HCT116 (cell line): ENCODE measurements around the gene RADIL. TPM values are rescaled to one million over a fixed set of nuclear protein-coding genes. Genes with fewer than 3 reads are reported as not detected.

Experiments
- ATAC-seq: fragments of 200-7000 bp; cut with Tn5 transposase; 2 replicates; pipeline ENCODE4 v1.9.1; 2020; ENCODE audit warnings: mild to moderate bottlenecking, moderate library complexity
- BruUV-seq: library from RNA; stranded (reverse); fragments of 400-500 nt; replicated peaks from 2 replicates; lab custom pipeline; 2021; lab: Mats Ljungman, UMichigan
- CTCF ChIA-PET: fragments of 300-600 bp; sonication (Branson Sonifier 250); formaldehyde crosslinking; loops from one replicate; lab custom pipeline; 2021; ENCODE audit warnings: antibody characterized with exemption; lab: Charles Lee
- POLR2A ChIA-PET: fragments of 300-600, 350-600 bp; sonication (Branson Sonifier 250); formaldehyde crosslinking; loops from one replicate; lab custom pipeline; 2021; ENCODE audit warnings: antibody characterized with exemption; lab: Charles Lee
- RAD21 ChIA-PET, 2 experiments: fragments of 300-600 bp; sonication (Branson Sonifier 250); formaldehyde crosslinking; loops; one replicate each; lab custom pipeline; 2023; ENCODE audit warnings: low total read pairs in 2 of 2; ENCODE audit not compliant: uncharacterized antibody in 2 of 2, unreplicated experiment in 2 of 2, low non-redundant PET in 1 of 2; lab: Charles Lee
- DNase-seq: peaks from one replicate; pipeline ENCODE4 v3.0.0-alpha.2; 2010; ENCODE audit warnings: low read depth, low spot score
- H2AFZ ChIP-seq: fragments of 200-600 bp; shearing (Covaris generic), sonication (generic); 2 replicates; pipeline ENCODE4 v1.6.1; 2017; ENCODE audit warnings: low read depth, mixed run types, mixed read lengths, antibody characterized with exemption, low read length; ENCODE audit not compliant: poor library complexity, severe bottlenecking
- H3K27ac ChIP-seq: 2 replicates; pipeline ENCODE4 v1.5.1; 2012; ENCODE audit warnings: low read depth, low read length
- H3K27me3 ChIP-seq: fragments of 200-600 bp; sonication (generic); 2 replicates; pipeline ENCODE4 v1.6.1; 2016; ENCODE audit warnings: mixed run types, low read length, mixed read lengths; ENCODE audit not compliant: insufficient read depth
- H3K36me3 ChIP-seq, 2 experiments: fragments of 200-500 bp in 1 of 2; fragments of 200-600 bp in 1 of 2; sonication (Bioruptor generic) in 1 of 2; sonication (generic) in 1 of 2; 2 replicates each; pipeline versions ENCODE4 v1.5.1 to v1.6.1; 2014 to 2016; ENCODE audit warnings: low read length in 2 of 2, inconsistent platforms in 1 of 2, mixed read lengths in 1 of 2, mixed run types in 1 of 2; ENCODE audit not compliant: insufficient read depth in 2 of 2, control insufficient read depth in 1 of 2
- H3K4me1 ChIP-seq, 2 experiments: fragments of 200-600 bp in 1 of 2; sonication (generic) in 1 of 2; 2 replicates each; pipeline versions ENCODE4 v1.5.1 to v1.6.1; 2012 to 2017; ENCODE audit warnings: low read length in 2 of 2, inconsistent platforms in 1 of 2, mild to moderate bottlenecking in 1 of 2, mixed read lengths in 1 of 2, mixed run types in 1 of 2, moderate library complexity in 1 of 2; ENCODE audit not compliant: insufficient read depth in 2 of 2, control insufficient read depth in 1 of 2
- H3K4me2 ChIP-seq: fragments of 200-600 bp; sonication (generic); 2 replicates; pipeline ENCODE4 v1.6.1; 2017; ENCODE audit warnings: mixed run types, low read length, mixed read lengths
- H3K4me3 ChIP-seq, 2 experiments: fragments of 200-600 bp in 1 of 2; sonication (generic) in 1 of 2; replicated peaks in 1 of 2; 2 replicates each; pipeline ENCODE4 v1.5.1; 2011 to 2016; ENCODE audit warnings: low read length in 2 of 2, control low read depth in 1 of 2, low read depth in 1 of 2, mild to moderate bottlenecking in 1 of 2, mixed read lengths in 1 of 2, mixed run types in 1 of 2
- H3K79me2 ChIP-seq: fragments of 200-600 bp; sonication (generic); 2 replicates; pipeline ENCODE4 v1.6.1; 2017; ENCODE audit warnings: mild to moderate bottlenecking, mixed run types, low read length, moderate library complexity, mixed read lengths; ENCODE audit not compliant: insufficient read depth
- H3K9ac ChIP-seq: fragments of 200-600 bp; sonication (generic); 2 replicates; pipeline ENCODE4 v1.6.1; 2016; ENCODE audit warnings: low read length, mixed read lengths
- H3K9me2 ChIP-seq: fragments of 200-600 bp; sonication (generic), shearing (Covaris generic); 2 replicates; pipeline ENCODE4 v1.6.1; 2017; ENCODE audit warnings: mixed run types, mild to moderate bottlenecking, moderate library complexity; ENCODE audit not compliant: insufficient read depth
- H3K9me3 ChIP-seq, 2 experiments: fragments of 200-500 bp in 1 of 2; fragments of 200-600 bp in 1 of 2; sonication (Bioruptor generic) in 1 of 2; sonication (generic) in 1 of 2; 2 replicates each; pipeline ENCODE4 v1.6.1; 2014 to 2017; ENCODE audit warnings: low read length in 2 of 2, mixed read lengths in 2 of 2, inconsistent platforms in 1 of 2, low read depth in 1 of 2, mild to moderate bottlenecking in 1 of 2, mixed run types in 1 of 2, moderate library complexity in 1 of 2; ENCODE audit not compliant: control insufficient read depth in 1 of 2, insufficient read depth in 1 of 2
- H4K20me1 ChIP-seq: fragments of 200-600 bp; sonication (generic), shearing (Covaris generic); 2 replicates; pipeline ENCODE4 v1.6.1; 2017; ENCODE audit warnings: mixed run types, mild to moderate bottlenecking, moderate library complexity; ENCODE audit not compliant: insufficient read depth
- CBX3 ChIP-seq: IDR thresholded peaks from 2 replicates; pipeline ENCODE4 v1.6.1; 2012; ENCODE audit warnings: low read depth
- CEBPB ChIP-seq: IDR thresholded peaks from 2 replicates; pipeline ENCODE4 v1.6.1; 2012; ENCODE audit warnings: low read depth
- EZH2 ChIP-seq: fragments of 200-600 bp; sonication (generic); IDR thresholded peaks from 2 replicates; pipeline ENCODE4 v1.6.1; 2017; ENCODE audit warnings: antibody characterized with exemption, mixed run types
- EZH2phosphoT487 ChIP-seq: fragments of 200-600 bp; IDR thresholded peaks from 2 replicates; pipeline ENCODE4 v1.6.1; 2018; ENCODE audit warnings: antibody characterized with exemption, borderline replicate concordance
- FOSL1 ChIP-seq: IDR thresholded peaks from 2 replicates; pipeline ENCODE4 v1.6.1; 2012; ENCODE audit warnings: low read depth
- JUND ChIP-seq: IDR thresholded peaks from 2 replicates; pipeline ENCODE4 v1.6.1; 2012
- POLR2A ChIP-seq: IDR thresholded peaks from 2 replicates; pipeline ENCODE4 v1.7.0; 2011; ENCODE audit warnings: borderline replicate concordance; ENCODE audit not compliant: insufficient read depth, insufficient read length; ENCODE audit errors: extremely low read depth
- POLR2AphosphoS5 ChIP-seq: IDR thresholded peaks from 2 replicates; pipeline ENCODE4 v1.6.1; 2011; ENCODE audit warnings: mild to moderate bottlenecking, low read depth, low read length, moderate library complexity
- RAD21 ChIP-seq: IDR thresholded peaks from 2 replicates; pipeline ENCODE4 v1.6.1; 2012; ENCODE audit warnings: low read depth, mild to moderate bottlenecking
- SIN3A ChIP-seq: IDR thresholded peaks from 2 replicates; pipeline ENCODE4 v1.6.1; 2012; ENCODE audit warnings: low read depth
- SP1 ChIP-seq: IDR thresholded peaks from 2 replicates; pipeline ENCODE4 v1.6.1; 2012; ENCODE audit warnings: low read depth
- SRF ChIP-seq: IDR thresholded peaks from 2 replicates; pipeline ENCODE4 v1.6.1; 2012; ENCODE audit warnings: low read depth
- TCF7L2 ChIP-seq: IDR thresholded peaks from 2 replicates; pipeline ENCODE4 v1.7.0; 2011; ENCODE audit warnings: borderline replicate concordance, inconsistent platforms; ENCODE audit not compliant: insufficient read depth, insufficient read length; ENCODE audit errors: extremely low read depth
- YY1 ChIP-seq: IDR thresholded peaks from 2 replicates; pipeline ENCODE4 v1.6.1; 2011; ENCODE audit warnings: low read length, low read depth, moderate library complexity, mild to moderate bottlenecking; ENCODE audit not compliant: insufficient replicate concordance; ENCODE audit errors: extremely low read depth
- ZFX ChIP-seq: fragments of 450-650 bp; IDR thresholded peaks from 2 replicates; pipeline ENCODE4 v1.6.1; 2017
- intact Hi-C: fragments of 100-400 bp; cut with micrococcal nuclease; formaldehyde crosslinking; loops from 2 replicates; pipeline ENCODE4 v1.10.0; 2022
- total RNA-seq: library from RNA; stranded (reverse); gene quantifications from one replicate; pipeline ENCODE4 v1.2.1, GENCODE V29; 2021; ENCODE audit not compliant: unreplicated experiment
- TF ChIP-seq, protein P1 (sequence below), 3 experiments: fragments of 200-600 bp in 1 of 3; sonication (generic) in 1 of 3; IDR thresholded peaks in 2 of 3; conservative IDR thresholded peaks in 1 of 3; 2 replicates each; pipeline ENCODE4 v1.5.1; 2012 to 2017; ENCODE audit warnings: low read depth in 2 of 3, low read length in 2 of 3, antibody characterized with exemption in 1 of 3, borderline replicate concordance in 1 of 3, control low read depth in 1 of 3, mild to moderate bottlenecking in 1 of 3, mixed read lengths in 1 of 3, mixed run types in 1 of 3, moderate library complexity in 1 of 3; ENCODE audit not compliant: insufficient read depth in 1 of 3
- TF ChIP-seq, protein P2 (sequence below): IDR thresholded peaks from 2 replicates; pipeline ENCODE4 v1.6.1; 2011; ENCODE audit warnings: mild to moderate bottlenecking, low read length, moderate library complexity; ENCODE audit not compliant: insufficient replicate concordance; ENCODE audit errors: extremely low read depth

The RADIL gene
- total RNA-seq, 1 experiment from 2014 or later, result 5.3 TPM

DNA sequence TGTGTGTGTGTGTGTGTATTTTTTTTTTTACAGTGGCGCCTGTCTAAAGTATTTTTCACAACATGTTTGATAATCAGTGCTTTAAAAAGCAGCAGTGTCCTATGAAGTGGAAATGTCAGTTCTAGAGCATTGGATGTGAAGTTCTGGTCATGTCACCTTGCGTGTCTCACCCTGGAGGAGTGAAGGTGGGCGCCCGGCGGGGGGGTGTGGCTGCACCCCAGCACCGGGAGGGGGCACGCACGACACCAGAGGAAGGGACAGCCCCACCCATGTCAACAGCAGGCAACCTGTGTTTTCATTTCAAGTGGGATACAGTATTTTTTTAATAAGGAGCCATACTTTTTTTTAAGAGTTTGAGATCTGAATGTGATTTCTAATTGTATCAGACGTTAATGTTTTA, 112.6 kb downstream of the RADIL start:
- Histone ChIP-seq H3K36me3 (peaks cover 0 to 3% of the 10 kb centered on the region in 2 experiments; a peak in 2 of 4 replicates), H3K9me2 (no peaks in the 10 kb centered on the region), H3K9ac (no peak overlapping the region), H2AFZ (no peak overlapping the region), H4K20me1 (no peaks in the 10 kb centered on the region), H3K4me2 (no peak overlapping the region), H3K27me3 (no peaks in the 10 kb centered on the region), H3K9me3 (no peaks in the 10 kb centered on the region), H3K4me1 (peaks cover 5 to 8% of the 10 kb centered on the region in 2 experiments; a peak in 3 of 4 replicates), H3K27ac (no peak overlapping the region), H3K4me3 (no peak overlapping the region), H3K79me2 (peaks cover 8% of the 10 kb centered on the region; the same call in 1 of the 2 replicates)
- ChIA-PET CTCF (no interaction called here), POLR2A (no interaction called here), RAD21 (no interaction called here)
- DNase-seq (no peak), ATAC-seq (no peak)
- TF ChIP-seq EZH2 (no peak), FOSL1 (no peak), RAD21 (no peak), ZFX (no peak), EZH2phosphoT487 (no peak)
- no TSS peak for BruUV-seq
- intact Hi-C loops, result no loop called here

DNA sequence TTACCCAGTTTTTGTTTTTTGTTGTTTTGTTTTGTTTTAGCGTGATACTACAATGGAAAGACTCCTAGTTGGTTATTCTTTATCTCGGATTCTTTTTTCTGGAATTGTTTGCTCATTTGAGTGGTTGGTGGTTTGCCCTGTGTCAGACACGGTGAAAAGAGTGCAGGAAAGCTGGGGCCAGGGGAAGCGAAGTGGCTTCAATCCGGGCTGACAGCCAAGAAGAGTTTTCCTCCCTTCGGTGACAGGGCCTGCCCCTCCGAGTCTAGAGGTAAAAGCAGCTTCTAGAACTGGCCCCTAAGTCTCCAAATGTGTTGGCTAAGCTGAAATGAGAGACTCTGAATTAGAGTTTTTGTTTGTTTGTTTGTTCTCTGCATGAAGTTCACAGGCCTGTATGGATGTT, 113.8 kb downstream of the RADIL start:
- ChIA-PET CTCF (no interaction called here), RAD21 (no interaction called here), POLR2A (no interaction called here)
- Histone ChIP-seq H3K9me2 (no peaks in the 10 kb centered on the region), H3K9me3 (no peaks in the 10 kb centered on the region), H3K27me3 (no peaks in the 10 kb centered on the region), H2AFZ (no peak overlapping the region), H3K4me3 (no peak overlapping the region), H3K36me3 (peaks cover 0 to 3% of the 10 kb centered on the region in 2 experiments; a peak in 2 of 4 replicates), H3K4me1 (peaks cover 5 to 7% of the 10 kb centered on the region in 2 experiments; a peak in 3 of 4 replicates), H3K9ac (no peak overlapping the region), H3K27ac (no peak overlapping the region), H3K79me2 (0 out of 2 replicates have a peak, but pooled peaks cover 4% of the 10 kb centered on the region), H3K4me2 (no peak overlapping the region), H4K20me1 (no peaks in the 10 kb centered on the region)
- no peak for ATAC-seq
- DNase-seq, result no peak
- TSS peak; percentile 29 for BruUV-seq
- intact Hi-C loops, result no loop called here
- TF ChIP-seq, protein P1, sequence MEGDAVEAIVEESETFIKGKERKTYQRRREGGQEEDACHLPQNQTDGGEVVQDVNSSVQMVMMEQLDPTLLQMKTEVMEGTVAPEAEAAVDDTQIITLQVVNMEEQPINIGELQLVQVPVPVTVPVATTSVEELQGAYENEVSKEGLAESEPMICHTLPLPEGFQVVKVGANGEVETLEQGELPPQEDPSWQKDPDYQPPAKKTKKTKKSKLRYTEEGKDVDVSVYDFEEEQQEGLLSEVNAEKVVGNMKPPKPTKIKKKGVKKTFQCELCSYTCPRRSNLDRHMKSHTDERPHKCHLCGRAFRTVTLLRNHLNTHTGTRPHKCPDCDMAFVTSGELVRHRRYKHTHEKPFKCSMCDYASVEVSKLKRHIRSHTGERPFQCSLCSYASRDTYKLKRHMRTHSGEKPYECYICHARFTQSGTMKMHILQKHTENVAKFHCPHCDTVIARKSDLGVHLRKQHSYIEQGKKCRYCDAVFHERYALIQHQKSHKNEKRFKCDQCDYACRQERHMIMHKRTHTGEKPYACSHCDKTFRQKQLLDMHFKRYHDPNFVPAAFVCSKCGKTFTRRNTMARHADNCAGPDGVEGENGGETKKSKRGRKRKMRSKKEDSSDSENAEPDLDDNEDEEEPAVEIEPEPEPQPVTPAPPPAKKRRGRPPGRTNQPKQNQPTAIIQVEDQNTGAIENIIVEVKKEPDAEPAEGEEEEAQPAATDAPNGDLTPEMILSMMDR (IDR thresholded peaks at IDR 0.05 in 2 of 3, conservative IDR thresholded peaks at IDR 0.05 in 1 of 3; ENCODE audit: borderline replicate concordance in 1 of 3, insufficient read depth in 1 of 3, low read depth in 2 of 3, low read length in 2 of 3), result no peak
- no peak for TF ChIP-seq JUND
- no peak for TF ChIP-seq YY1
- no peak for TF ChIP-seq POLR2AphosphoS5
- no peak for TF ChIP-seq CEBPB
- TF ChIP-seq POLR2A, result no peak
- TF ChIP-seq TCF7L2, result no peak
- no peak for TF ChIP-seq CBX3
- no peak for TF ChIP-seq FOSL1
- no peak for TF ChIP-seq SIN3A
- TF ChIP-seq SRF, result no peak
- TF ChIP-seq, protein P2, sequence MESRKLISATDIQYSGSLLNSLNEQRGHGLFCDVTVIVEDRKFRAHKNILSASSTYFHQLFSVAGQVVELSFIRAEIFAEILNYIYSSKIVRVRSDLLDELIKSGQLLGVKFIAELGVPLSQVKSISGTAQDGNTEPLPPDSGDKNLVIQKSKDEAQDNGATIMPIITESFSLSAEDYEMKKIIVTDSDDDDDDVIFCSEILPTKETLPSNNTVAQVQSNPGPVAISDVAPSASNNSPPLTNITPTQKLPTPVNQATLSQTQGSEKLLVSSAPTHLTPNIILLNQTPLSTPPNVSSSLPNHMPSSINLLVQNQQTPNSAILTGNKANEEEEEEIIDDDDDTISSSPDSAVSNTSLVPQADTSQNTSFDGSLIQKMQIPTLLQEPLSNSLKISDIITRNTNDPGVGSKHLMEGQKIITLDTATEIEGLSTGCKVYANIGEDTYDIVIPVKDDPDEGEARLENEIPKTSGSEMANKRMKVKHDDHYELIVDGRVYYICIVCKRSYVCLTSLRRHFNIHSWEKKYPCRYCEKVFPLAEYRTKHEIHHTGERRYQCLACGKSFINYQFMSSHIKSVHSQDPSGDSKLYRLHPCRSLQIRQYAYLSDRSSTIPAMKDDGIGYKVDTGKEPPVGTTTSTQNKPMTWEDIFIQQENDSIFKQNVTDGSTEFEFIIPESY, result no peak
- no peak for TF ChIP-seq SP1
